MCF 10A (cell line): ENCODE data around the gene ENTREP1. TPM values are rescaled to one million over a fixed set of nuclear protein-coding genes. Genes with fewer than 3 reads are reported as not detected.

ENCODE experiments used
- BruUV-seq: library from RNA; stranded (reverse); fragments of 400-500 nt; replicated peaks from 2 replicates; lab custom pipeline; 2021; lab: Mats Ljungman, UMichigan
- CTCF ChIA-PET: fragments of 300-600 bp; sonication (Branson Sonifier 250); formaldehyde crosslinking; extraction: SDS; loops from one replicate; lab custom pipeline; 2021; ENCODE audit warnings: antibody characterized with exemption, inconsistent platforms; lab: Yijun Ruan, JAX
- POLR2A ChIA-PET: fragments of 300-600, 350-650 bp; sonication (Branson Sonifier 250); formaldehyde crosslinking; extraction: SDS; loops from one replicate; lab custom pipeline; 2020; ENCODE audit warnings: antibody characterized with exemption, inconsistent platforms; lab: Yijun Ruan, JAX
- DNase-seq: peaks from one replicate; pipeline ENCODE4 v3.0.0-alpha.2; 2018; ENCODE audit not compliant: unreplicated experiment
- H3K27ac Mint-ChIP-seq: one replicate; pipeline ENCODE4 v1.8.0; 2022; ENCODE audit warnings: mild to moderate bottlenecking, low read depth, mixed read lengths; ENCODE audit not compliant: unreplicated experiment
- H3K27me3 Mint-ChIP-seq: one replicate; pipeline ENCODE4 v1.8.0; 2022; ENCODE audit warnings: mixed read lengths; ENCODE audit not compliant: insufficient read depth, unreplicated experiment
- H3K36me3 Mint-ChIP-seq: one replicate; pipeline ENCODE4 v1.8.0; 2022; ENCODE audit warnings: mild to moderate bottlenecking, moderate library complexity, mixed read lengths; ENCODE audit not compliant: insufficient read depth, unreplicated experiment
- H3K4me1 Mint-ChIP-seq: one replicate; pipeline ENCODE4 v1.8.0; 2022; ENCODE audit warnings: mixed read lengths; ENCODE audit not compliant: insufficient read depth, unreplicated experiment
- H3K4me3 Mint-ChIP-seq: one replicate; pipeline ENCODE4 v1.8.0; 2022; ENCODE audit warnings: mild to moderate bottlenecking, moderate library complexity, mixed read lengths; ENCODE audit not compliant: unreplicated experiment
- H3K9me3 Mint-ChIP-seq: one replicate; pipeline ENCODE4 v1.8.0; 2022; ENCODE audit warnings: mixed read lengths; ENCODE audit not compliant: unreplicated experiment
- CTCF ChIP-seq: fragments of 200-600 bp; IDR thresholded peaks from one replicate; pipeline ENCODE4 v1.8.0; 2022; ENCODE audit warnings: antibody characterized with exemption, mild to moderate bottlenecking; ENCODE audit not compliant: unreplicated experiment
- intact Hi-C: fragments of 100-400 bp; cut with micrococcal nuclease; formaldehyde crosslinking; loops from 2 replicates; pipeline ENCODE4 v1.14.1; 2022
- total RNA-seq: library from RNA; stranded (reverse); gene quantifications from 2 replicates; pipeline ENCODE4 v1.2.3, GENCODE V29; 2022

Gene ENTREP1
- total RNA-seq, 1 experiment from 2014 or later = 0.35 TPM

- no TSS peak for BruUV-seq
- Mint-ChIP-seq H3K27ac (no peak overlapping the region), H3K4me3 (no peak overlapping the region), H3K36me3 (no peaks in the 10 kb centered on the region), H3K27me3 (peaks cover 11% of the 10 kb centered on the region), H3K9me3 (no peaks in the 10 kb centered on the region), H3K4me1 (no peaks in the 10 kb centered on the region)
- DNase-seq = no peak
- ChIA-PET POLR2A (interaction anchor here (1.2 kb wide), 1 partner anchor 9 kb away, joined by 5 read pairs; no protein-coding TSS in a partner anchor), CTCF (interaction anchor here (0.6 to 0.7 kb wide), 4 partner anchors 25 to 789 kb away, joined by 3 to 7 read pairs (median 4); no protein-coding TSS in a partner anchor)
- no peak for TF ChIP-seq CTCF
- intact Hi-C loops = no loop called here
Observed at GRCh38 chr9:69295872-69296552, 29.0 kb upstream of the ENTREP1 start.

- Mint-ChIP-seq H3K4me1 (no peaks in the 10 kb centered on the region), H3K27ac (no peak overlapping the region), H3K9me3 (no peaks in the 10 kb centered on the region), H3K27me3 (peaks cover 11% of the 10 kb centered on the region), H3K36me3 (no peaks in the 10 kb centered on the region), H3K4me3 (no peak overlapping the region)
- DNase-seq = no peak
- ChIA-PET POLR2A (interaction anchor here (0.8 kb wide), 1 partner anchor 22 kb away, joined by 3 read pairs; no protein-coding TSS in a partner anchor), CTCF (no interaction called here)
- no TSS peak for BruUV-seq
- no peak for TF ChIP-seq CTCF
- intact Hi-C loops = no loop called here
Observed at GRCh38 chr9:69297300-69297980, 27.6 kb upstream of the ENTREP1 start.

GRCh38 chr9:69299315-69299714 is 25.7 kb upstream of the ENTREP1 start:
- no peak overlapping the region for H3K4me3 Mint-ChIP-seq
- H3K9me3 Mint-ChIP-seq = no peaks in the 10 kb centered on the region
- TF ChIP-seq CTCF = no peak
- H3K4me1 Mint-ChIP-seq = no peaks in the 10 kb centered on the region
- ChIA-PET CTCF (no interaction called here), POLR2A (no interaction called here)
- intact Hi-C loops = no loop called here
- no peaks in the 10 kb centered on the region for H3K36me3 Mint-ChIP-seq
- DNase-seq = no peak
- no TSS peak for BruUV-seq
- no peak overlapping the region for H3K27ac Mint-ChIP-seq
- H3K27me3 Mint-ChIP-seq = peaks cover 11% of the 10 kb centered on the region

GRCh38 chr9:69299826-69300225 is 25.2 kb upstream of the ENTREP1 start:
- no peaks in the 10 kb centered on the region for H3K9me3 Mint-ChIP-seq
- peaks cover 9% of the 10 kb centered on the region for H3K27me3 Mint-ChIP-seq
- CTCF ChIA-PET = no interaction called here
- no peak overlapping the region for H3K27ac Mint-ChIP-seq
- BruUV-seq = no TSS peak
- no peak for TF ChIP-seq CTCF
- intact Hi-C loops = no loop called here
- no peak overlapping the region for H3K4me3 Mint-ChIP-seq
- H3K4me1 Mint-ChIP-seq = no peaks in the 10 kb centered on the region
- DNase-seq = no peak
- no peaks in the 10 kb centered on the region for H3K36me3 Mint-ChIP-seq
- POLR2A ChIA-PET = no interaction called here
